Central memory CD4-positive, alpha-beta T cell (primary cell): Measurements from ENCODE around the gene TRAT1.
"Not testable (repeated sequence)": the region's sequence is repeated elsewhere in the genome, so short reads cannot be mapped to it uniquely, and the experiment has no call there.

Source experiments
- DNase-seq: peaks from one replicate; pipeline ENCODE4 v3.0.0; 2022
- total RNA-seq, 3 experiments: gene quantifications; one replicate each; lab custom pipeline; 2026; lab: John Stamatoyannopoulos, UW

Gene TRAT1
- 43.4 to 426 (median 170) reads per million in 3 experiments for total RNA-seq

DNA sequence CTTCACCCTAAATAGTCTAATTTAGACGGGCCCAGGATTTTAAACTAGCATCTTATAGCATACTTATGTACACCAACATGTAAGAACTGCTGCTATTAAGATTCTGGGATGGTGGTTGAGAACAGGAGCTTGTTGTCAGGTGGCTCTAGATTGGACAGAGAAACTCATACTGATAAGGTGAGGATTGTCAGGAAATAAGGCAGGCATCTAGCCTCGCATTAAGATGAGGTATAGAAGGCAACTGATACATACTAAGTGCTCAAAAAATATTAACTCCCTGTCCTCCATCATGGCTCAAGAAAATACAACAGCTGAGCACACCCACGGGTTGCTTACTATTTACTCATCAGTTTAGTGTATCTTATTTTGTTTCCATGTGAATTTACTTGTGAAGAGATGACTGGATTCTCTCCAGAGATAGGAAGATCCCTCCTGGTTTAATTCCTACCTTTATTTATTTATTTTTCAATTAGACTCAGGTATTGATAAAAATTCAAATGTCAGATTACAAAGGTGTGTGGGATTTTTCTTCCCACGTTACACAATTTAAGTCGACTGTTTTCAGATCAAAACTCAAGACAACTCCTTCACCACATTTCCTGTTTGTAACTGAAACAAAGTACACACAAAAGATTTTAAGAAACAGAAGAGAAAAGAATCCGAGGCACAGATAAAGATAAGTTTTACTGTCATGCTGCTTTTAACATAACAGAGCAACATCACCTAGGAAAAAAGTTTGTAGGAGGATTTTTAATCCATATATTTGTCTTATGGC is at the start of gene TRAT1:
TRAT1 (plus strand) TSS at position 664 of the 775 bp plus-strand sequence. CDS start 142 bp downstream, outside the sequence.
- DNase-seq: peak; percentile 34

DNA sequence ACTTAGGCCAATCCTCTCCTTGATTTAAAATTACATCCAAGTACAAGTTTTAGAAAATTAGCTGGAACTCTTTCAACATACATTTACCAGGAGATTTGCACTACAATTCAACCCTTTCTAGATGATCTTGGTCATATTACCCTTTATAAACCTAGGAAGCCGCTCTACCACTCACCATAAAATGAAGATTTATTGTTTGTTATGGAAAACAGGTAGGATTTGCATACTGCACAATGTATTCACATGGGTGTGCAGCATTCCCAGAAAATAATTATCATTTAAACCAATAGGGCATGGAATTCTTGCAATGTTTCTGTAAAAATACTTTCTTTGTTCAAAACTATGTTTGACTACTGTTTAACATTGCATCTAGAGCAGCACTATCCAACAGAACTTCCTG is 46.9 kb upstream of the TRAT1 start:
- DNase-seq: no peak

GRCh38 chr3:108779496-108779895 is 43.1 kb upstream of the TRAT1 start:
- no peak for DNase-seq

GRCh38 chr3:108780235-108780634 is 42.4 kb upstream of the TRAT1 start:
- DNase-seq: peak; percentile 57

GRCh38 chr3:108791473-108791872 is 31.1 kb upstream of the TRAT1 start:
- DNase-seq: no peak

DNA sequence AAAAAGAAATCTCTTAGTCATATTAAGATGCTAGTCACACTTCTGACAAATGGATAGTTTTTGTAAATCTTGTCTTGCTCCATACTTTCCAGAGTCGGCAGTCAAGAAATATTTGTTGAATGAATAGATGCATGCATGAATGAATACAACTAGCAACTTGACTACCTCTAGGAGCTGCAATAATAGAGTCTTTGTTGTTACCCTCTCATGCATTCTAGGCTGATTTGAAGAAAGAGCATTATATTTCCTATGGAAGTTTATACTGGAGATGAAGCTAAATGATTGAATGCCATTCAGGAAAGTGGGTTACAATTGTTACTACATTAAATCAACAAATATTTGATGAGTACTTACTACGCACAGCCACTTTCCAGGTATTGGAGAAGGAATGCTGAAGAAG is 18.1 kb upstream of the TRAT1 start:
- DNase-seq: no peak

DNA sequence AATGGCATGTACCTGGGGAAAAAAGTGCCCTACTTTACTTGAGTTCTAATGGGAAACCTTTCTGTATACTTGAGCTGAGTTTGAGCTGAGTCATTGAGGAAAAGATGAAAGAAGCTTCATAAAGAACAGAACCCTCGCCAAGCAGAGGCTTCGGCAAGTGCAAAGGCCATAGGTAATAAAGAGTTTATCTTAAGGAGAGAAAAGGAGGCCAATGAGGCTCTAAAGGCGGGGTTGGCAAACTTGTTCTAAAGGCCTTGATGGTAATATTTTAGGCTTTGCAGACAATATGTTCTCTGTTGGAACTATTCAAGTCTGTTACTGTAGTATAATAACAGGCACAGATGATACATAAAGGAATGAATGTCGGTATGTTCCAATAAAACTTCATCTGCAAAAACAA is 17.6 kb upstream of the TRAT1 start:
- DNase-seq: no peak

GRCh38 chr3:108806316-108806715 is 16.3 kb upstream of the TRAT1 start:
- DNase-seq: peak; percentile 86

DNA sequence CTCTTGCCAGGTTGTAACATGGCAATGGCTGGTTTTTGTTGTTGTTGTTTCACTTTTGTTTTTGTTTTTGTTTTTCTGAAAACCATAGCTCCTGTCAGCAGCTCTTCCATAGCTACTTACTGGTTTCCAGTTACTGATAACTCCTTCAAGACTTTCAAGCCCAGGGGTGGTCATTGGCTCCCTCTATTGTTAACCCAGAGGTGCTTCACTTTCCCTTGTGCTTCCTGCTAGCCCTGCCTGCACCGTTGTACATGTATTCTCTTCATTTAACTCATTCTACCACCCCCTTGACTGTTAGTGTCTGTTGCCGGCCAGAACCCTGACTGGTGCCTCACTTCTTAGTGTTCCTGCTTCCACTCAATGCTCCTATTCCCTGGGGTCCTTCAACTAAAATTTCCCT is 4.2 kb upstream of the TRAT1 start:
- DNase-seq: peak; percentile 69

DNA sequence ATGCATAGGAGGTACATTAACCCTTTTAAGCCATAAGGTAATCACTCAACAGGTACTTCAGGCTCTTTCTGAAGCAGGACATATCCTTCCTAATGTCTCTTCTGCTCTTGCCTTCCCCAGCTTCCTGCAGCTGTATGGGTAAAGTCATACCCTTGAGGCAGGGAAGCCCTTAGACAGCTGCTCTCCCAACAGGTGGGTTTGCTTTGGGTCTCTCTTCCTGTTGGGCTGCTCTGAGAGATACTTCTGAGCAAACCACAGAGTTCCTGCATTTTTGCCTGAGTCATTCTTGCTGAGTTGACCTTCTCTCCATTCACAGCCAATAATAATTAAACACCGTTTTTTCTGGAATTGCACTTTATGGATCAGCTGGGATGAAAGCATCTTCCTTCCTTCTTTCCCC is 2.0 kb upstream of the TRAT1 start:
- no peak for DNase-seq

- no peak for DNase-seq
Measured at GRCh38 chr3:108823227-108823626, 641 bp downstream of the TRAT1 start.

DNA sequence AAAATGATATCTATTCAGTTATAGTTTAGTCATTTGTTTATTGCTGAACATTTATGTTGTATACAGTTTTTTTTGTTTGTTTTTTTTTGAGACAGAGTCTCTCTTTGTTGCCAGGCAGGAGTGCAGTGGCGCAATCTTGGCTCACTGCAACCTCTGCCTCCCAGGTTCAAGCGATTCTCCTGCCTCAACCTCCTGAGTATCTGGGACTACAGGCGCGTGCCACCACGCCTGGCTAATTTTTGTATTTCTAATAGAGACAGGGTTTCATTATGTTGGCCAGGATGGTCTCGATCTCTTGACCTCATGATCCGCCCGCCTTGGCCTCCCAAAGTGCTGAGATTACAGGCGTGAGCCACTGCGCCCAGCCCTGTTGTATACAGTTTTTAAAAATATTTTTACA is 1.2 kb downstream of the TRAT1 start:
- DNase-seq: not testable (repeated sequence)

DNA sequence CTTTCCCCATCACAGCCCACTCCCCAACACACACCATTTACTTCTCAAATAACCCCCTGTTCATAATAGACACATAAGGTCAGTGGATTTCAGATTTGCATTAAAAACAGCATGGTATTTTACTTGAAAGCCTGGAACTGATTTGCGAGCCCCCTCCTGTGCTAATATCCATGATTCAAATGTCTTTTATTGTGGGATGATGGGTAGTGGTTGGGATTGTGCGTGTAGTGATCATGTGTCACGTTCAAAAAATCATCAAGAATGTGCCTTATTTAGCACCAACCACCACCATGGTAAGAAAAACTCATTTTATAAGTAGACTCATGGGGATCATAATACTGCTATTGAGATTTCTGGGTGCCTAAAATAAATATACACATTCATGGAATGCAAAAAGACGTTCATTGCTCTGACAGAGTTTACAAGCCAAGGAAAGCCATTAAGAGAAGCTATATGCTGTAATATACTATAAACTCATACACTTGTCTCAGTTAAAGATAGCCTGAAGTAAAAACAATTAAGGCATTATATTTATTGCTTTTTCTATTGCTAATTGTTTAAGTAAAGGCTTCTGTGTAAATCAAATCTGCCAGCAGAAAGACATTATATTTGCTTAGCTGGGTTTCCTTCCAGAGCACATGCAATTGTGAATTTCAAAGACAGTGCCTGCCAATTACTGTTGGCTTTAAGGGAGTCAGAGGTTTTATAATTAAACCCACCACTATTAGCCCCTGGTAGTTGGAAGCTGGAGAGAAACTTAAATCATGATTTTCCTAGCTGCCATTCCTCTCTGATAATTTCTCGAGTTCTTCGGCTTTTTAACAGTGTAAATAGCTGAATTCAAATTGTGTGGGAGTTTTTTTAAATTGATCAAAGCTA is 4.0 kb downstream of the TRAT1 start:
- no peak for DNase-seq

- DNase-seq: no peak
Measured at GRCh38 chr3:108830381-108830780, 7.8 kb downstream of the TRAT1 start.

- DNase-seq: no peak
Measured at GRCh38 chr3:108830991-108831614, 8.5 kb downstream of the TRAT1 start.

DNA sequence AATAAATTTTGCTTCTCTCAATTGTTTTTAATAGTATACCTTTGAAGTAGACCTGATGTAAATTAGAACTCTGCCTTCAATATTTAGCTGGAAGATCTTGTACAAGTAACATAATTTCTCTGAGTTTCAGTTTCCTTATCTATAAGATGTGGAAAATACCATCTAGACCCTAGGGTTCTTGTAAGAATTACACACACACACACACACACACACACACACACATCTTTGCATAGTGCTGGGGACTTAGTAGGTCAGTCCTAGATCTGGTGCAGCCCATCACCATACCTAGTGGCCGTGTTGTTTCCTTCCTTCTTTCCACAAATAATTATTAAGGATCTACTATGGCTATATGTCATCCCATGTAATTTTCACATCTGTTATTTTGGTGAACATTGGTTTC is 11.0 kb downstream of the TRAT1 start:
- DNase-seq: no peak

DNA sequence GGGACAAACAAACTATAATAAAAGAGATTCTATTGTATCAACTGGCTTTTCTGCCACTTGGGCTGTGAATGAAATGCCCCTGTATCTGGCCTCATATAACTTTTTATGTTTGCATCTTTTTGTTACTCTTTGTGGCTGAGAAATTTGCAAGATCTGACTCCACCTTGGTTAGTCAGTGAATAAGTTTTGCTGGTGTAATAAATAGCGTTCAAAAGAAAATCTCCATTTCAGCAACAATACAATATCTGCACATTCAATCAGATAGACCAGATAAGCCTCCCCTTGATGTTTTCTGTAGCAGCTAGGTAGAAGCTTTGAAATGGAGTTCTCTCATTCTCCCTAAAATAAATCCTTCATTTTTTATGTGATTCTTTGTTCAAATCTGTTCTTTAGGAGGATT is 12.0 kb downstream of the TRAT1 start:
- DNase-seq: peak; percentile 48

DNA sequence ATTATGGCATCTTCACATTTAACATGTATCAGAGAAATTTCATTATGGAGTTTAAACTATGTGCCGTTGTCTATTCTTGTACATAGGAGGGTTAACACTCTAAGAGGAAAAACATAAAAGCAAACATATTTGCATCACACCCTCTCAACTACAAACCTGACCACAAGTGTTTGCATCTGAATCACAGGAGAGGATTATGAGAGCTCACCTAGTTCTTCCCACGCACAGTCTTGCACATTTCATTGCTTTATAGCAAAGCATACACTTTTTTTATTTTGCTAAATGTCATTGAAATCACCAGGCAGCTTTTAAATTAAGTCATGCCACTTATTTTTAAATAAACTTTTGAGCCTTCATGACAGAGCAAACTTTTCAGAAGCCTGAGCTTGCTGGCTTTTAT is 12.5 kb downstream of the TRAT1 start:
- DNase-seq: peak; percentile 65

GRCh38 chr3:108838436-108838835 is 15.8 kb downstream of the TRAT1 start:
- DNase-seq: peak; percentile 18

DNA sequence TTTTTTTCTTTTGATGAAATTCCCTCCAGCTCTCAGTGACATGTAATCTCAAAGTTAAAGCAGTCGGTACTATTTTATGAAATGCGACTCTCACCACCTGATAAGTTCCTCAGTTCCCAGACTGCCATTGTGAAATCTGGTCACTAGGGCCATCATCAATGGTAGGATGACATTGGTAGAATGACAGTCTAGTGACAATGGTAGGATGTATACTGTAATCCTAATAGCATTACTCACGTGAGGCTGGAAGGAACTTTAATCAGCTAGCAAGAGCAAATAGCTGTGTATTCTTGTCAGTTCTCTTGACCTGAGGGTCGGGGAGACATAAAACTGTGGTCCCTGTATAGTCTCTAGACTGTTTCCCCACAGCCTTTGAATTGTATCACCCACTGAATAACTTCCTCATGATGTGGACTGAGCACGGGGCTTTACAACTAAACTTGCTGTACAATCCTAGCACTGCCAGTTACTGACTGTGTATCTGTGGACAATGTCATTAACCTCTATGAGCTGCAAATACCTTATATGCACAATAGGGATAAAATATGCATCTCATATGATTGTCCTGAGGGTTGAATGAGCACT is 23.2 kb downstream of the TRAT1 start:
- no peak for DNase-seq

DNA sequence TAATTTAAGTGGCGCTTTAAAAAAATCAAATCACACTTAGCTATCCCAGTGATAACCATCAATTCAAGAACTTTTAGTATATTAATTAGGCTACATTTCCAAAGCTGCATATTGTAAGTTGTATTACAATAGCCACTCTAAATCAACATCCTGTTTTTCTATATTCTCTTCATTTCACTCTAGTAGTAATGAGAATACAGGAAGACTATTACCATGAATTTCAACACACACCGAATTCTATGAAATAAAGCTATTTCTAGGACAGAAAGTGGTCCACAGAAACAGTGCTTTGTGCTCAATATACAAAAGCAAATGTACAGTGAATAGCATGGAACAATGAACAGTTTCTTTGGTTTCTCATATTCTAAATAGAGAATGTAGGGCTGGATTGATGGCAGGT is 24.6 kb downstream of the TRAT1 start:
- DNase-seq: no peak

- DNase-seq: no peak
Measured at GRCh38 chr3:108849075-108849474, 26.5 kb downstream of the TRAT1 start.

GRCh38 chr3:108861401-108861800 is 38.8 kb downstream of the TRAT1 start:
- DNase-seq: no peak
